RWPE1 (cell line): Measurements from ENCODE around the gene RRAS2.

Source experiments
- CTCF ChIA-PET: fragments of 350-600 bp; sonication (Branson Sonifier 250); formaldehyde crosslinking; extraction: SDS; loops from one replicate; lab custom pipeline; 2021; lab: Yijun Ruan, JAX
- POLR2A ChIA-PET: fragments of 400-600 bp; formaldehyde crosslinking; extraction: SDS; loops from one replicate; lab custom pipeline; 2020; ENCODE audit warnings: antibody characterized with exemption; ENCODE audit not compliant: low non-redundant PET; lab: Yijun Ruan, JAX
- DNase-seq: peaks from one replicate; pipeline ENCODE4 v3.0.0; 2012; ENCODE audit warnings: low spot score
- H3K27ac ChIP-seq: fragments of 450-650 bp; 2 replicates; pipeline ENCODE4 v1.5.1; 2017
- TF ChIP-seq, protein P1 (sequence below): fragments of 450-650 bp; conservative IDR thresholded peaks from 2 replicates; pipeline ENCODE4 v1.5.1; 2017; ENCODE audit warnings: low read depth, mild to moderate bottlenecking

The RRAS2 gene

GRCh38 chr11:14262271-14262846 is 96.6 kb downstream of the RRAS2 start:
- ChIA-PET POLR2A (no interaction called here), CTCF (no interaction called here)
- TF ChIP-seq, protein P1, sequence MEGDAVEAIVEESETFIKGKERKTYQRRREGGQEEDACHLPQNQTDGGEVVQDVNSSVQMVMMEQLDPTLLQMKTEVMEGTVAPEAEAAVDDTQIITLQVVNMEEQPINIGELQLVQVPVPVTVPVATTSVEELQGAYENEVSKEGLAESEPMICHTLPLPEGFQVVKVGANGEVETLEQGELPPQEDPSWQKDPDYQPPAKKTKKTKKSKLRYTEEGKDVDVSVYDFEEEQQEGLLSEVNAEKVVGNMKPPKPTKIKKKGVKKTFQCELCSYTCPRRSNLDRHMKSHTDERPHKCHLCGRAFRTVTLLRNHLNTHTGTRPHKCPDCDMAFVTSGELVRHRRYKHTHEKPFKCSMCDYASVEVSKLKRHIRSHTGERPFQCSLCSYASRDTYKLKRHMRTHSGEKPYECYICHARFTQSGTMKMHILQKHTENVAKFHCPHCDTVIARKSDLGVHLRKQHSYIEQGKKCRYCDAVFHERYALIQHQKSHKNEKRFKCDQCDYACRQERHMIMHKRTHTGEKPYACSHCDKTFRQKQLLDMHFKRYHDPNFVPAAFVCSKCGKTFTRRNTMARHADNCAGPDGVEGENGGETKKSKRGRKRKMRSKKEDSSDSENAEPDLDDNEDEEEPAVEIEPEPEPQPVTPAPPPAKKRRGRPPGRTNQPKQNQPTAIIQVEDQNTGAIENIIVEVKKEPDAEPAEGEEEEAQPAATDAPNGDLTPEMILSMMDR, result no peak
- DNase-seq, result no peak
- no peak overlapping the region for H3K27ac ChIP-seq

- ChIA-PET CTCF (interaction anchor here (0.6 kb wide), 1 partner anchor 60 kb away, joined by 4 read pairs; no protein-coding TSS in a partner anchor), POLR2A (no interaction called here)
- DNase-seq, result no peak
- H3K27ac ChIP-seq, result no peak overlapping the region
- TF ChIP-seq, protein P1, result no peak
These were observed 97.9 kb downstream of the RRAS2 start for GRCh38 chr11:14261066-14261465.

DNA sequence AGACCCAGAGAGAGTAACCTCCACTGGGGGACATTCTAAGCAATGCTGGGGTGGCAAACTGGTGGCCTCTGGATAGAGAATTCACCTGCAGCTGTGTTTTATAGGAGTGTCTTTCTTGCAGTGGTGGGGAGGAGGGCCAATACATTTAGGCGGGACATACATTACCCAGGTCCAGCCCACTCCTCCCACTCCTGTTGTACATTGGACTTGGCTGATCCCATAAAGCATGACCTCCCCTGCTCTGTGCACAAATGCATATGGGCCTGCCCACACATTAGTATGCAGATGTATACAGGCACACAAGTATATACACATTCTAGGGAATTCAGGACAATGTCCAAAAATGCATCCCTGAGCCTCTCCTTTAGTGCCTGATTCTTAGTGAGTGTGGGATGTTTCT is 99.1 kb downstream of the RRAS2 start:
- ChIA-PET POLR2A (no interaction called here), CTCF (no interaction called here)
- H3K27ac ChIP-seq, result no peak overlapping the region
- TF ChIP-seq, protein P1, result no peak
- DNase-seq, result no peak

DNA sequence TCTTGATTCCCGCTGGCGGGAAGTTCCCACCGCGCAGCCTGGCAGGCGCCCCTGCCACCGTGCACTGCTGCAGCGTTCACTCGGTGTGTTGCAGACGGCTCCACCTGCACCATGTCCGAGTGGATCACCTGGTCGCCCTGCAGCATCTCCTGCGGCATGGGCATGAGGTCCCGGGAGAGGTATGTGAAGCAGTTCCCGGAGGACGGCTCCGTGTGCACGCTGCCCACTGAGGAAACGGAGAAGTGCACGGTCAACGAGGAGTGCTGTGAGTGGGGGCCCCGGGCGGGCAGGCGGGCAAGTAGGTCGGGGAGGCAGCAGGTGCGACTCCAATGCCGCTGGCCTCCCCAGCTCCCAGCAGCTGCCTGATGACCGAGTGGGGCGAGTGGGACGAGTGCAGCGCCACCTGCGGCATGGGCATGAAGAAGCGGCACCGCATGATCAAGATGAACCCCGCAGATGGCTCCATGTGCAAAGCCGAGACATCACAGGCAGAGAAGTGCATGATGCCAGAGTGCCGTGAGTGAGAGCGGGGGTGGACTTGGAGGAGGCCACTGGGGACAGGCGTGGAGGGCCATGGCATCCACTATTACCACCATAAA is 99.7 kb downstream of the RRAS2 start:
- CTCF ChIA-PET, result no interaction called here
- TF ChIP-seq, protein P1, result no peak
- POLR2A ChIA-PET, result no interaction called here
- no peak overlapping the region for H3K27ac ChIP-seq
- DNase-seq, result no peak

- ChIA-PET POLR2A (no interaction called here), CTCF (no interaction called here)
- TF ChIP-seq, protein P1, result no peak
- peak; percentile 83 for DNase-seq
- H3K27ac ChIP-seq, result no peak overlapping the region
These were observed 100.6 kb downstream of the RRAS2 start for GRCh38 chr11:14258221-14258935.

GRCh38 chr11:14255238-14255534 is 103.8 kb downstream of the RRAS2 start:
- TF ChIP-seq, protein P1, result no peak
- no peak overlapping the region for H3K27ac ChIP-seq
- no peak for DNase-seq
- ChIA-PET POLR2A (no interaction called here), CTCF (no interaction called here)
